Coronary artery (tissue), 2 donors: Measurements from ENCODE around the gene LRRFIP1.

ENCODE experiments used
- DNase-seq: peaks from one replicate; pipeline ENCODE4 v3.0.0-alpha.2; 2017; ENCODE audit warnings: low spot score
- H3K27ac ChIP-seq, 2 donors: fragments of 200-600 bp; sonication (generic); one replicate each; pipeline ENCODE4 v1.5.1; 2016 to 2019
- H3K4me3 ChIP-seq: fragments of 200-600 bp; sonication (generic); 2 replicates; pipeline ENCODE4 v1.5.1; 2016; ENCODE audit warnings: mild to moderate bottlenecking, moderate library complexity
- TF ChIP-seq, protein P1 (sequence below): fragments of 200-600 bp; sonication (generic); IDR thresholded peaks from one replicate; pipeline ENCODE4 v1.5.1; 2019; ENCODE audit warnings: antibody characterized with exemption

Gene LRRFIP1

DNA sequence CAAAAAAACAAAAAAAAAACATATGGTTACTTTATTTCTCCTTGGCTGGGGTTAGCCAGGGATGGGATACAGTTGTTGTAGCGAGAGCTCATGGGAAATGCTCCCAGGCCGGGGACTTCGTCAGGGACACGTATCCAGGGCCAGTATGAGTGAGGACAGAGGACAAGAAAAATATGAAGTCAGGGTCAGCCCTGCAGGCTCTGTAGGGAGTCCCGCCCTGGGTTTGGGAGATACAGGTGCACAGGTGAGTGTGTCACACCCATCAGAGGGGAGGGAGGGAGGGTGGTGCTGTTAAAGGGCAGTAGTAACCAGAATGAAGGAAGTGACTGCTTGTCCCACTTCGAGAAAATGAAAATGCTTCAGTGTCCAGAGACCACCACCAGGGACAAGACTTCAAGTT is 115.6 kb downstream of the LRRFIP1 start:
- TF ChIP-seq, protein P1, sequence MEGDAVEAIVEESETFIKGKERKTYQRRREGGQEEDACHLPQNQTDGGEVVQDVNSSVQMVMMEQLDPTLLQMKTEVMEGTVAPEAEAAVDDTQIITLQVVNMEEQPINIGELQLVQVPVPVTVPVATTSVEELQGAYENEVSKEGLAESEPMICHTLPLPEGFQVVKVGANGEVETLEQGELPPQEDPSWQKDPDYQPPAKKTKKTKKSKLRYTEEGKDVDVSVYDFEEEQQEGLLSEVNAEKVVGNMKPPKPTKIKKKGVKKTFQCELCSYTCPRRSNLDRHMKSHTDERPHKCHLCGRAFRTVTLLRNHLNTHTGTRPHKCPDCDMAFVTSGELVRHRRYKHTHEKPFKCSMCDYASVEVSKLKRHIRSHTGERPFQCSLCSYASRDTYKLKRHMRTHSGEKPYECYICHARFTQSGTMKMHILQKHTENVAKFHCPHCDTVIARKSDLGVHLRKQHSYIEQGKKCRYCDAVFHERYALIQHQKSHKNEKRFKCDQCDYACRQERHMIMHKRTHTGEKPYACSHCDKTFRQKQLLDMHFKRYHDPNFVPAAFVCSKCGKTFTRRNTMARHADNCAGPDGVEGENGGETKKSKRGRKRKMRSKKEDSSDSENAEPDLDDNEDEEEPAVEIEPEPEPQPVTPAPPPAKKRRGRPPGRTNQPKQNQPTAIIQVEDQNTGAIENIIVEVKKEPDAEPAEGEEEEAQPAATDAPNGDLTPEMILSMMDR = no peak
- no peak for DNase-seq
- no peak overlapping the region for H3K4me3 ChIP-seq
- H3K27ac ChIP-seq = peak overlapping the region; percentile 44 to 71

DNA sequence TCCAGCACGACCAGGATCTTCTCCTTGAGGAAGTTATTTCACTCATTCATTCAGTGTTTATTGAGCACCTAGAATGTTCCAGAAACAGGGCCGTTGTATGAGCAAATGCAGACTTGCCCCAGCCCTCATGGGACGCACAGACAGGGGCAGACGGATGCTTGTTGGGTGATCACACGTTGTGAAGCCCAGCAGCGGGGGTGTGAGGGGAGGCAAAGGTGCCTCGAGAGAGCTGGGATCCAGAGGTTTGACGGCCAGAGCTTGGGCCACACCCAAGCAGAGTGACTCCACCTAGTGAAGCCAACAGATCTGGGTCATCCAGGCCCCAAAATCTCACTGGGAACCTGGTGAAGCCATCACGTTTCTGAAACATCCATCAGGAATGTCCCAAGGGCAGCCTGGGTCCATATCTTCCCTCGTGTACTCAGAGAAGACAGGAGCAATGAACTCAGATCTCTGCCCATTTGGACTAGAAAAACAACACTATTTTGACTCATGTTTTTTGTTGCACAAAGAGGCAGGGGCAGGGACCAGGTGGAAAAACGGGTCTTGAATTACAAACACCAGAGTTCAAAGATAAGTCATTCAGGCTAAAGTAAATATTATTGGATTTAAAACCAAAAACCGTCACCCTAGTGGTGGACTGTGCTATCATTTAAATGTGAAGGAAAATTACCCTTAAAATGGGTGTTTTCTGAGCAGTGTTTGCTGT is 116.3 kb downstream of the LRRFIP1 start:
- peak overlapping the region; percentile 56 to 71 for H3K27ac ChIP-seq
- TF ChIP-seq, protein P1 = no peak
- no peak overlapping the region for H3K4me3 ChIP-seq
- DNase-seq = no peak

DNA sequence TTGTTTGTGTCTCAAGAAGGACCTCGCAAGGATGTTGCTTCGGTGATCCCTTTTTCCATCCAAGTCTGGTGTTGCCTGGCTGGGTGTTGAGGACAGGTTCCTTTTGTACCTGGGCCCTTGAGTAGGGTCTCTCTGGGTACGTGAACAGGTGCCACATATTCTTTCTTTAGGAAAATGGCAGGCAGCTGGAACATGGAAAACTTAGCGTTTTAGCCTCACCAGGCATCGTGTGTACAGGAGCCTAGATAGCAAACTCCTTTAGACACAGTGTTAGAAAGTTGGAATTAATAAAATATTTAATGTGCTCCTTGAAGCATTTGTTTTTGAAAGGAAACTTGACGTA is 116.9 kb downstream of the LRRFIP1 start:
- TF ChIP-seq, protein P1 = no peak
- no peak for DNase-seq
- Histone ChIP-seq H3K27ac (peak overlapping the region; percentile 56 to 71), H3K4me3 (peak overlapping the region; percentile 14)

DNA sequence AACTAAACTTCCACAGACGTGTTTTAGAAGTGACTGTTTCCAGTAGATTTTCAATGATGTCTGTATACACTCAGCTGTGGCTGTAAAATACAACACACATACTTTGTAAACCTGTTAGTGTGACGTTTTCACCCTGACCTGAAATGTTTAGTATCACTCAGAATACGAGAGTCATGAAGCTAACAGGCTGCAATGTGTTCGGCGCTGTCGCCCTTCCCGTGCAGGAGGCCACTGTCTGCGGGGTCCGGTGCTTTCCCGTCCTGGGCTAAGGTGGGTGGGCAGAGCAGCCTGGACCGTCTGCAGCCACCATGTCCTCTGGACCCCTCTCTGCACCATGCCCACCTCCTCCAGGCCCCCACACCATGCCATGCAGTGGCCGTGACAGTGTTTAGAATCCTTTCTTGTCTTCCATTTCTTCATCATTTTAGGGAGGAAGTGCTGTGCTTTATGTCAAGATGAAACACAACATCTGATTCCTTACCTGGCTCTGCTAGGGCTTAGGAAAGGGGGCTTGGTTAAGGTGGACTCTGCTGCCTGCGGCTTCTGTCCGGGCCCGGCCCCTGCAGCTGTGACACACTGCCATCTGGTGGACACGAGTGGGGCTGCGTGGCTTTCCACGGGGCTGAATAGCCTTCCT is 117.3 kb downstream of the LRRFIP1 start:
- peak overlapping the region; percentile 56 to 77 for H3K27ac ChIP-seq
- DNase-seq = no peak
- TF ChIP-seq, protein P1 = peak; percentile 97
- peak overlapping the region; percentile 14 for H3K4me3 ChIP-seq

DNA sequence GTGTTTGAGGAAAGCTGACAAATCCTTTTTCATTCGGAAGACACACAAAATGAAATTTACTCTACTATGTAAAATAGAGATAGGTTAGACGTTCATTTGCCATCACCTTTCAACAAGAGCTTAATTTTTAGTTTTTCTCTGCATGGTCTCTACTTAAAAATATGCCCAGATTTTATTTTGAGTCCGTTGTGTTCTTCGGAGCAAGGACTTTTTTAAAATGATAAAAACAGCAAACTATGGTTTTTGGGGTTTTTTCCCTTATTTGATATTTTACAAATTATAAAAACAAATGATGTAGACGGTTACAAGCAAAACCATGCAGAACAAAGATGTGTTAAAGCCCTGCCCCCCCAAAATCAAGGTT is 117.8 kb downstream of the LRRFIP1 start:
- H3K27ac ChIP-seq = no peak overlapping the region
- no peak for DNase-seq
- TF ChIP-seq, protein P1 = no peak
- H3K4me3 ChIP-seq = no peak overlapping the region

DNA sequence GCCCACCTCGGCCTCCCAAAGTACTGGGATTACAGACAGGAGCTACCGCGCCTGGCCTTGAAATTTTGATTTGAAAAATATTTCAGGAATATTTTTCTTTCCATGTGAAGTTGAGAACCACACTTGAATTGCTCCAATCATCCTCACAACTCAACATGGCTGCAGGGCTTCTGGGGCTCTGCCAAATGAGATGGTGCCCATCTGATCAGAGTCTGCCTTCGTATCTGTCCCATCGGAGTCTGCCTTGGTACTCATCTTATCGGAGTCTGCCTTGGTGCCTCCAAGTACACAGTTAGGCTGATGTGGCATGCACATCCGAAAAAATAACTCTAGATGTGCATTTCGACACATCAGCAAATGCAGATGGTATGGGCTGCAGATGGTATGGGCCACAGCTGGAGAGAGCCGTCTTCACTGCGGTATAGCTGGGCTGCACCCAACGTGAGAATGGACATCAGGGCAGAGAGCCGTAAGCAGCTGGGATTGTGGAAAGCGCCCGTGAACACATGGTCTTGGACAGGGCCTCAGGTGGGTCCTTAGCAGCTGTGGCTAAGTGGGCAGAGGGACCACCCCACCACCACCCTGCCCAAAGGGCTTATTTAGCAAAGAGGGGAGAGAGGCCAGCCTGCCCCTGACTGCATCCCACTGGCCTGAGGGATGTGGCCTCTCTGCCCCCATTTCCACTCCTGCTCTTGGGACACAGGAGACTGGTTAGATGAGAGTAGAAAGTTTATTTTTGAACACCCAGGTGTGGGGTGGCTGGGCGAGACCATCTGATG is 119.1 kb downstream of the LRRFIP1 start:
- Histone ChIP-seq H3K27ac (no peak overlapping the region), H3K4me3 (no peak overlapping the region)
- TF ChIP-seq, protein P1 = no peak
- DNase-seq = no peak
